GM23338 (cell line): ENCODE data around the gene TMEM150C.

Source experiments
- CREB1 ChIP-seq: fragments of 250-450 bp; sonication (Bioruptor Pico); IDR thresholded peaks from 2 replicates; pipeline ENCODE4 v1.5.0; 2020; ENCODE audit warnings: low read depth, mild to moderate bottlenecking, moderate library complexity
- CTCF ChIP-seq, 2 experiments: fragments of 200-600 bp in 1 of 2; sonication (generic) in 1 of 2; conservative IDR thresholded peaks; 2 replicates each; pipeline versions ENCODE4 v1.5.1 to v1.6.1; 2016 to 2017; ENCODE audit warnings: antibody characterized with exemption in 2 of 2, low read depth in 2 of 2, mild to moderate bottlenecking in 2 of 2, moderate library complexity in 1 of 2
- EZH2phosphoT487 ChIP-seq: fragments of 200-600 bp; sonication (generic); IDR thresholded peaks from one replicate; pipeline ENCODE4 v1.8.1; 2018; ENCODE audit warnings: antibody characterized with exemption; ENCODE audit not compliant: unreplicated experiment
- JUNB ChIP-seq: IDR thresholded peaks from one replicate; pipeline ENCODE4 v1.6.1; 2016; ENCODE audit warnings: antibody characterized with exemption; ENCODE audit not compliant: unreplicated experiment
- POLR2AphosphoS5 ChIP-seq: IDR thresholded peaks from 2 replicates; pipeline ENCODE4 v1.6.1; 2016; ENCODE audit warnings: antibody characterized with exemption, low read depth
- REST ChIP-seq: IDR thresholded peaks from one replicate; pipeline ENCODE4 v1.6.1; 2018; ENCODE audit warnings: antibody characterized with exemption; ENCODE audit not compliant: unreplicated experiment

GRCh38 chr4:82604522-82604921 lies 42.7 kb upstream of the TMEM150C start:
- TF ChIP-seq POLR2AphosphoS5 (no peak), CREB1 (CRISPR knock-in tag) (no peak), CTCF (conservative IDR thresholded peaks at IDR 0.05; ENCODE audit: low read depth in 2 of 2) (no peak), REST (no peak), JUNB (no peak), EZH2phosphoT487 (no peak)
